ENCODE results near the gene ZMAT1.
"Not testable (repeated sequence)": the region's sequence is repeated elsewhere in the genome, so short reads cannot be mapped to it uniquely, and the experiment has no call there.

ZMAT1 gene

GRCh38 chrX:101931488-101932248 lies at the start of gene ZMAT1:
Gene ZMAT1, minus strand, starts transcription at chrX:101932027. Its CDS starts 19 bp downstream, at chrX:101932008.
- peak; percentile 77 for DNase-seq (ENCODE audit: low read depth)
- H3K4me3 ChIP-seq (ENCODE audit: low read depth, low read length), result peak within 1 kb of the TSS; percentile 53
- TF ChIP-seq, protein P1, sequence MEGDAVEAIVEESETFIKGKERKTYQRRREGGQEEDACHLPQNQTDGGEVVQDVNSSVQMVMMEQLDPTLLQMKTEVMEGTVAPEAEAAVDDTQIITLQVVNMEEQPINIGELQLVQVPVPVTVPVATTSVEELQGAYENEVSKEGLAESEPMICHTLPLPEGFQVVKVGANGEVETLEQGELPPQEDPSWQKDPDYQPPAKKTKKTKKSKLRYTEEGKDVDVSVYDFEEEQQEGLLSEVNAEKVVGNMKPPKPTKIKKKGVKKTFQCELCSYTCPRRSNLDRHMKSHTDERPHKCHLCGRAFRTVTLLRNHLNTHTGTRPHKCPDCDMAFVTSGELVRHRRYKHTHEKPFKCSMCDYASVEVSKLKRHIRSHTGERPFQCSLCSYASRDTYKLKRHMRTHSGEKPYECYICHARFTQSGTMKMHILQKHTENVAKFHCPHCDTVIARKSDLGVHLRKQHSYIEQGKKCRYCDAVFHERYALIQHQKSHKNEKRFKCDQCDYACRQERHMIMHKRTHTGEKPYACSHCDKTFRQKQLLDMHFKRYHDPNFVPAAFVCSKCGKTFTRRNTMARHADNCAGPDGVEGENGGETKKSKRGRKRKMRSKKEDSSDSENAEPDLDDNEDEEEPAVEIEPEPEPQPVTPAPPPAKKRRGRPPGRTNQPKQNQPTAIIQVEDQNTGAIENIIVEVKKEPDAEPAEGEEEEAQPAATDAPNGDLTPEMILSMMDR (conservative IDR thresholded peaks at IDR 0.05; ENCODE audit: low read depth, low read length), result no peak

- TF ChIP-seq, protein P1 (conservative IDR thresholded peaks at IDR 0.05; ENCODE audit: low read depth, low read length), result no peak
- no peak overlapping the region for H3K4me3 ChIP-seq (ENCODE audit: low read depth, low read length)
- DNase-seq (ENCODE audit: low read depth), result no peak
Observed at GRCh38 chrX:101977106-101977505, 45.3 kb upstream of the ZMAT1 start.

DNA sequence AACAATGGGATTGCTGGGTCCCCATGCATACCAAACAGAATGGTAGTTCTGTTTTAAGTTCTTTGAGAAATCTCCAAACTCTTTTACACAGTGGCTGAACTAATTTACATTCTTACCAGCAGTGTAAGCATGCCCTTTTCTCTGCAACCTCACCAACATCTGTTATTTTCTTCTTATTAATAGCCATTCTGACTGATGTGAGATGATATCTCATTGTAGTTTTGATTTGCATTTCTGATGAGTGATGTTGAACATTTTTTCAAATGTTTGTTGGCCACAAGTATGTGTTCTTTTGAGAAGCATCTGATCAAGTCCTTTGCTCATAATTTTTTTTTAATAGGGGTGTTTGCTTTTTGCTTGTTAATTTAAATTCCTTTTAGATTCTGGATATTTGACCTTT lies 41.2 kb upstream of the ZMAT1 start:
- DNase-seq (ENCODE audit: low read depth), result no peak
- H3K4me3 ChIP-seq (ENCODE audit: low read depth, low read length), result no peak overlapping the region
- TF ChIP-seq, protein P1 (conservative IDR thresholded peaks at IDR 0.05; ENCODE audit: low read depth, low read length), result no peak

DNA sequence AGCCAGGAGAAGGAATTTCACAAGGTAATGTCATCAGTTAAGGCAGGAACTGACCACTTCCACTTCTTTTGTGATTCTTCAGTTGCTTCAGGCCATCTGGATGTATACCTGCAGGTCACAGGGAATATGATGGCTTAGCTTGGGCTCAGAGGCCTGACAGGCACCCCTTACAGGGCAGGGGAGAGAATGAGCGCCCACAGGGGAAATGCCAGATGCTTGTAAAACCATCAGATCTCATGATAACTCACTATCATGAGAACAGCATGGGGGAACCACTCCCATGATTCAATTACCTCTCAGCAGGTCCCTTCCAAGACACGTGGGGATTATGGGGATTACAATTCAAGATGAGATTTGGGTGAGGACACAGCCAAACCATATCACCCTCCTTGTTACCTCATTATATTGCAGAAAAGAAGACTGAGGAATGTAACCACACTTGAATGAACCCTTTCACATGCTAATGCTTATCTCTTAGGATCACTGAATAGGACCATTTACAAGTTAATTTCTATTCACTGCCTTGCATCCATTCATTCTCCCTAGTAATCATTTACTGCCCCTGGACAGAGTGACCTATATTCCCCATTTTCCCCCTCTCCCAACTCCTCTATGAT lies 33.2 kb upstream of the ZMAT1 start:
- DNase-seq (ENCODE audit: low read depth); H3K4me3 ChIP-seq (ENCODE audit: low read depth, low read length): not testable (repeated sequence)

GRCh38 chrX:101958139-101958538 lies 26.3 kb upstream of the ZMAT1 start:
- DNase-seq (ENCODE audit: low read depth), result peak; percentile 51
- TF ChIP-seq, protein P1 (conservative IDR thresholded peaks at IDR 0.05; ENCODE audit: low read depth, low read length), result no peak
- no peak overlapping the region for H3K4me3 ChIP-seq (ENCODE audit: low read depth, low read length)

- no peak overlapping the region for H3K4me3 ChIP-seq (ENCODE audit: low read depth, low read length)
- TF ChIP-seq, protein P1 (conservative IDR thresholded peaks at IDR 0.05; ENCODE audit: low read depth, low read length), result no peak
- DNase-seq (ENCODE audit: low read depth), result no peak
Observed at GRCh38 chrX:101957174-101957573, 25.3 kb upstream of the ZMAT1 start.

- no peak overlapping the region for H3K4me3 ChIP-seq (ENCODE audit: low read depth, low read length)
- no peak for DNase-seq (ENCODE audit: low read depth)
- TF ChIP-seq, protein P1 (conservative IDR thresholded peaks at IDR 0.05; ENCODE audit: low read depth, low read length), result no peak
Observed at GRCh38 chrX:101956556-101956955, 24.7 kb upstream of the ZMAT1 start.
